HG03108 (cell line): ENCODE results near the gene TMEM178B.
"Not testable (repeated sequence)": the region's sequence is repeated elsewhere in the genome, so short reads cannot be mapped to it uniquely, and the experiment has no call there.

Experiments used
- ATAC-seq: cut with Tn5 transposase; IDR thresholded peaks from one replicate; pipeline ENCODE4 v1.9.1; 2021; ENCODE audit warnings: moderate library complexity; ENCODE audit not compliant: unreplicated experiment

TMEM178B gene

DNA sequence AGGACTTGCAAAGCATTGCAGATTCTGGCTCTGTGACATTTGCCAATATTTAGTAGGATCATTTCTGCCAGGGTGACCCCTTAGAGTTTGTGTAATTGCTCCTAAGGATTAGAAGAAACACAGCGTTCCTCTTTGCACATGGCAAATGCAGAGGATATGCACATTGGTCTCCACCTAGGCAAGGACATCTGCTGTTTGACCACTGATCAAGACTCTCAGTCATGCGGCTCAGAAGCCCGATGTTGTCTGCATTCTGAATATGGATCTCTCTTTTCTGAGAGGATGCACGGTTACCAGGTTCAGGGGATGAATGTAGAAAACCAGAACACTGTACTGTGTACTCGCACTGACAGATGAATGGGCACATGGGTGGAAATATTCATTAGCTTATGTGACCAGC lies 296.8 kb downstream of the TMEM178B start:
- ATAC-seq: no peak

DNA sequence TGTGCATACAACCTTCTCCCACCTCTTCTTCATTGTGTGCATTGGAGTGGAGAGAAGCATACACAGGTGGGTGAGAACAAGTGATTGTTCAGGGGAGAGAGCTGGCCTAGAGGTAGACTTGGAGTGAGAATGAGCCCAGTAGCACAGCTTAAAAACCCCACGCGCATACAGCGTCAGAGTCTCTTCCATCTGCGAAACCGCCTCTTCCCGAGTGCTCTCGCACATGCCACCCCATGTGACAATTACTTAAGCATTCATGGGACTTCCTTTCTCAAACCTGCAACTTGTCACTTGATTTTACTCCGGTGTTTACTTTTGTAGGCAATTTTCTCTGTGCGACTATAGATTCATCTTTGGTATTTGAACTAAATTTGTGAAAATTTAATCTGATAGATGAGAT lies 300.6 kb downstream of the TMEM178B start:
- no peak for ATAC-seq

- ATAC-seq: no peak
Measured at GRCh38 chr7:141375442-141375841, 301.6 kb downstream of the TMEM178B start.

DNA sequence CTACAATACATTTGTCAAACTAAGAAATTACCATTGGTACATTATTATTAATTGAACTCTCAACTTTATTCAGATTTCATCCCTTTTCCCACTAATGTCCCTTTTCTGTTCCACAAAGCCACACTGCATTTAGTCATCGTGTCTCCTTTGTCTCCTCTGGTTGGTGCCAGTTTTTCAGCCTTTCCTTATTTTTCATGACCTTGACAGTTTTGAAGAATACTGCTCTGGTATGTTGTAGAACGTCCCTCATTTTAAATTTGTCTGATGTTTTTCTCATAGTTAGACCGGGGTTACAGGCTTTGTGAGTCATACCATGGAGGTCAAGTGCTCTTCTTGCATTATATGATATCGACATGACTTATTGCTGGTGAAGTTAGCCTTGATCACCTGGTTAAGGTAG lies 304.0 kb downstream of the TMEM178B start:
- ATAC-seq: no peak

GRCh38 chr7:141378405-141378804 lies 304.5 kb downstream of the TMEM178B start:
- ATAC-seq: no peak

DNA sequence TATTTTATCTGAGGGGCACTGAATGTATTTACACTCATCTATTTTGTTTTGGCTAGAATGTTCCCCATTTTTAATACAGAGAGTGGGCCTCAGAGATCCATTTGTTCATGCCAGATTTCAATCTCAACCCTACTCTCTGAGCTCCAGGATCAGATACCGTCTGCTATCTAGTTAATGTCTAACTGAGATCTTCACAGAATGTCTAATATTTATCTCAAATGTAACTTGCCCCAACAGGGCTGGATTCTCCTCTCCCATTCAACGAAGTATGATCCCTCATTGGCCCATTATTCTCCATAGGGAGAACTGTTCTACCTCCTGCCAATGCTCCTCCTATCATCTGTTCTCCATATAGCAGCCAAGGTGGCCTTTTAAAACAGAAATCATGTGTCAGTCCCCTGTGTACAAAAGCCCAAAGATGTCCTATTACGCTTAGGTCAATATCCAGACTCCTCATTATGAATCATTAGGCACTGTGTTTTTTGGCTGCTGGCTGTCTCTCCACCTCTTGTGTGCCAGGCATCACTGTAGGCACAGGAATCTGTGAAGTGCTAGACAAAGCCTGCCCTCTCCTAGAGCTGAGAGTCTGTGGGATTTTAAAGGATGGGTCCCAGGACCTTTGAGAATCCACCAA lies 308.0 kb downstream of the TMEM178B start:
- ATAC-seq: no peak

- not testable (repeated sequence) for ATAC-seq
Measured at GRCh38 chr7:141383356-141383755, 309.5 kb downstream of the TMEM178B start.

DNA sequence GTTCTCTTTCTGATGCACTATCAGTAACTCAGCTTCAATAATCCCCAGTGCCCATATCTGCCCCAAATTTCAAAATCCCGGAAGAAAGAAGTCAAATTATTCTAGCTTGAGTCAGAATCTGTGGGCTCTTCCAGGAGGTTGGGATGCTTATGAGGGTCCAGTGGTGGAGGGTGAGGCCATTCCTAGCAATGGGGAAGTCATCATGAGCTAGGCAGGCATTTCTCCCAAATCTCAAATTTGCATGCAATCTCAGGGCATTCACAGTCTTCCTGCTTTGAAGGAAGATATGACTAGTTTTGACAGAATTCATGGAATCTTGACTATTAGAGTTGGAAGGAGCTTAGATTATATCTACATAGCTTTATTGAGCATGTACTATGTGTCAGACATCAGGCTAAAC lies 313.0 kb downstream of the TMEM178B start:
- no peak for ATAC-seq

- no peak for ATAC-seq
Measured at GRCh38 chr7:141387521-141388217, 313.8 kb downstream of the TMEM178B start.

DNA sequence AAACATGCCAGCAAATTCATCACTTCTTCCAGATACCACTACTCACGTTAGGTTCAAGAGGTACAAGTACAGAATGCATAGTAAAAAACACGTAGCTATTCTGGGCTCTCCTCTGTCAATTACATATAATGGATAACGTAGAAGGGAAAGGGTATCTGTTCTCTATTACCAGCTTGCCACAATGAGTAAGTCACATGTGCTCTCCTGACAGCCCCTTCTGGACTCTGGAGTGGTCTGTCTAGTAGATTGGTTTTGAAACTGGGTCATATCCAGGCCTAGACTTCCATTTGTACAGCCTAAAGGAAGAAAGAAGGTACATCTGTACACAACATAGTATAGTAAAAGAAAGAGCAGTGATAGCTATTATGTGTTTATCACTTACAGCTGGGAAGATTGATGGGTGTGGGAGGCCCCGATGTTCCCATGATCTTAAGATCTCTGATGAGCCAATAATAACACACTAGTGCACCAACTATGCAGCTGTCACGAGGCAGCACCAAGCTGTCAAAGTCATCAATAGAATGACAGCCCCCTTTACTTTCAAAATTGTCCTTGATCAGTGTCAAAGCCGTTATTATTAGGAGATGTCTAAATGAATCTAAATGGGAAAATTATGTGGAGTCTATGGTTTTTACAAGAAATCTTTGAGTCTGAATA lies 315.4 kb downstream of the TMEM178B start:
- ATAC-seq: no peak

GRCh38 chr7:141390339-141390738 lies 316.5 kb downstream of the TMEM178B start:
- no peak for ATAC-seq

DNA sequence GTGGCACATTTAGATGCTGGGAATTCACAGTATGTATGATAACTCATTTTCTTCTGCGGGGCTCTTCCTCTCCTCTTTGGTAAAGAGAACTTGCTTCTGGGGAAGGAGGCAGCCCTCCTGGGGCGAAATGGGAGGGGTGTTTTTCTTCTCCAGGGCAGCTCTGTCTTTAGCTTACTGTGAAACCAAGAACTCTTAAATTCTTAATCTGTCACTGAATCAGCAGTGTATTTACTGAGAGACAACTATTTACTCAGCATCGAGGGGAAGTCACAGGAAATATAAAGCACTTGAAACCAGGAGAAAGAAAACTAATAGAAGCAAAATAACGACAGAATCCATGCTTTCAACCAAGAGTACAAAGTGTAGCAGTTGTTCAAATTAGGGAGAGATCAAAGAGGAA lies 319.2 kb downstream of the TMEM178B start:
- ATAC-seq: no peak

GRCh38 chr7:141397236-141398163 lies 323.6 kb downstream of the TMEM178B start:
- ATAC-seq: no peak

DNA sequence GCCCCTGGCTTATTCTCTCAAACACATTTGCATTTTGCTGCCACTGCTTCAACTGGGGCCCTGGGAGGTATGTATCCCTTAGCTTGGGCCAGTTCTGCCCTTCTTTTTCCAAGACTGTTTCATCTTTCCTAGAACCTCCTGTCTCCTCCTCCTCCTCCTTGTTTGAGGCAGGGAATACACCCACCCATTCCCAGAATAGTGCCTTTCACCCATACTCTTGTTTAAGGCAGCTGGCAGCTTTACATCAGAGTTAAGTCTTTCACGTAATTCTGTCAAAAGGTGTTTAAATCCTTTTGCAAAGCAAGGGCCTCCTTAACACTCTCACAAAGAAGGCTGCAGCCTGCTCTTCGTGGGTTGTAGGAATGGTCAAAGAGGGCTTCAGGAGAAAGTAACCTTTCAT lies 326.5 kb downstream of the TMEM178B start:
- no peak for ATAC-seq

GRCh38 chr7:141402277-141402996 lies 328.6 kb downstream of the TMEM178B start:
- ATAC-seq: no peak

GRCh38 chr7:141403846-141404245 lies 330.0 kb downstream of the TMEM178B start:
- not testable (repeated sequence) for ATAC-seq

DNA sequence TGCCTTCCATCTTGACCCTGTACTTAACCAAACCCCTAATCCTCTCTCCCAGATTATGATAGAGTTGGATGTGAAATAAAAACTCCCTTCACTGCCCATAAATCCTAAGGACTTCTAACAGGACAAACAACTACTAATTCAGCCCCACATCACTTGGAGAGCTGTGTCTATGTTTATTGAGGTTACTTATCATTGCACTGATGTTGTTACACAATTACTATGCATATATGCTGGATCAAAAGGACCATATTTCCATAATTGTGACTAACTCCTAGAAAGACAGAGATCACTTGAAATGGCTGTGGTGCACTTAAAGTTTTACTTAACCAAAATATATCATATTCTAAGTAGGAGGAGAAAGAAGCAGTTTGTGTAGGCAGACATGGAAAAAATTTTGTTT lies 332.5 kb downstream of the TMEM178B start:
- no peak for ATAC-seq

DNA sequence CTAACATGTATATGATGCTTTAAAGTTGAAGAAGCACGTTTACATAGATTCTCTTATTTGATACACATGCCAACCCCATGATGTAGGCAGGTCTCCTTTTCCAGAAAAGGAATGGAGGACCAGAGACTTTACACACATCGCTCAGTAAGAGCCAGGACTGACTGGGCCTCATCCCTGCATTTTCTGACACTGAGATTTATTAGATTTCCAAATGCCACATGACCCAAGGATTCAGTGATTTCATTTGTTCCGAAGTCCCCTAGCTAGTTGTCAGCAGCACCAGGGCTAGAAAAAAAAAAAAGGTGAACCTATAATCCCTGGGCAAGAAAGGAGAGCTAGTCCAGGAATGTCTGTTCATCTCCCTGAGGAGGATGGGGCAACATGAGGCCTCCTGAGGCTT lies 334.0 kb downstream of the TMEM178B start:
- ATAC-seq: no peak

- no peak for ATAC-seq
Measured at GRCh38 chr7:141408440-141408839, 334.6 kb downstream of the TMEM178B start.

DNA sequence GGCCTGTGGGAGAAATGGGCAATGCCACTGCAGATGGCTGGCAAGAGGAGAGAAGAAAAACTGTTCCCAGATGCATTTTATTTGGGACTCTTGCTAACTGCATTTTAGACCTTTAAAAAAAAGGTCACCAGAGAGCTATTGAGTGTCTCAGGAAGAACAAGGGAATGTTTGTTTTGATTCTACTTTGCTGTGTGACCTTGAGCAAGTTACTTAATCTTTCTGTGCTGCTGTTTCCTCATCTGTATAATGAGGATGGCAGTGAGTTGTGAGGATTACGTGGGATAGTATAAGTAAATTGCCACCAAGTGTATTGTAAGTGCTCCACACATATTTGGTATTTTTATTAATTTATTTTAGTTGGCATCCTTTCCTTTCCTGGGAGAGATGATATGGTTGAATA lies 335.4 kb downstream of the TMEM178B start:
- no peak for ATAC-seq
